Measurements from ENCODE around the gene PYGM. TPM values are rescaled to one million over a fixed set of nuclear protein-coding genes. Genes with fewer than 3 reads are reported as not detected.

PYGM gene
- total and polyA plus RNA-seq, 2 of the 13 experiments (the other 11 are each of a cell fraction or from before 2014, with no cell fraction given), result 0.11 to 0.12 TPM

- TF ChIP-seq, protein P1, sequence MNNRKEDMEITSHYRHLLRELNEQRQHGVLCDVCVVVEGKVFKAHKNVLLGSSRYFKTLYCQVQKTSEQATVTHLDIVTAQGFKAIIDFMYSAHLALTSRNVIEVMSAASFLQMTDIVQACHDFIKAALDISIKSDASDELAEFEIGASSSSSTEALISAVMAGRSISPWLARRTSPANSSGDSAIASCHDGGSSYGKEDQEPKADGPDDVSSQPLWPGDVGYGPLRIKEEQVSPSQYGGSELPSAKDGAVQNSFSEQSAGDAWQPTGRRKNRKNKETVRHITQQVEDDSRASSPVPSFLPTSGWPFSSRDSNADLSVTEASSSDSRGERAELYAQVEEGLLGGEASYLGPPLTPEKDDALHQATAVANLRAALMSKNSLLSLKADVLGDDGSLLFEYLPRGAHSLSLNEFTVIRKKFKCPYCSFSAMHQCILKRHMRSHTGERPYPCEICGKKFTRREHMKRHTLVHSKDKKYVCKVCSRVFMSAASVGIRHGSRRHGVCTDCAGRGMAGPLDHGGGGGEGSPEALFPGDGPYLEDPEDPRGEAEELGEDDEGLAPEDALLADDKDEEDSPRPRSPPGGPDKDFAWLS (CRISPR knock-in tag; IDR thresholded peaks at IDR 0.05; ENCODE audit: borderline replicate concordance), result no peak
- TF ChIP-seq ZNF292 (CRISPR knock-in tag; IDR thresholded peaks at IDR 0.05; ENCODE audit: borderline replicate concordance, low read depth), result no peak
- peak; percentile 92 for TF ChIP-seq SP2 (CRISPR knock-in tag; IDR thresholded peaks at IDR 0.05)
- no peak for TF ChIP-seq ZNF12 (CRISPR knock-in tag; IDR thresholded peaks at IDR 0.05)
- peak; percentile 63 for TF ChIP-seq THAP11 (CRISPR knock-in tag; IDR thresholded peaks at IDR 0.05)
- TF ChIP-seq ZBTB49 (CRISPR knock-in tag; IDR thresholded peaks at IDR 0.05; ENCODE audit: borderline replicate concordance), result no peak
- TF ChIP-seq NPAS2 (CRISPR knock-in tag; IDR thresholded peaks at IDR 0.05; ENCODE audit: borderline replicate concordance), result no peak
- TF ChIP-seq ZNF329 (CRISPR knock-in tag; IDR thresholded peaks at IDR 0.05; ENCODE audit: low read depth), result no peak
- no peak for TF ChIP-seq SOX6 (IDR thresholded peaks at IDR 0.05)
- TF ChIP-seq SOX6 (CRISPR knock-in tag; IDR thresholded peaks at IDR 0.05), result no peak
- no peak for TF ChIP-seq SYNCRIP (IDR thresholded peaks at IDR 0.05; ENCODE audit: insufficient read depth, low read depth, low read length)
- no peak for TF ChIP-seq NAIF1 (CRISPR knock-in tag; IDR thresholded peaks at IDR 0.05; ENCODE audit: borderline replicate concordance)
- no peak for TF ChIP-seq CENPX (CRISPR knock-in tag; IDR thresholded peaks at IDR 0.05)
- TF ChIP-seq ZNF362 (CRISPR knock-in tag; IDR thresholded peaks at IDR 0.05; ENCODE audit: borderline replicate concordance), result no peak
- TF ChIP-seq ATF1 (CRISPR knock-in tag; IDR thresholded peaks at IDR 0.05), result no peak
- no peak for TF ChIP-seq GMEB2 (CRISPR knock-in tag; IDR thresholded peaks at IDR 0.05; ENCODE audit: low read depth)
- TF ChIP-seq, protein P2, sequence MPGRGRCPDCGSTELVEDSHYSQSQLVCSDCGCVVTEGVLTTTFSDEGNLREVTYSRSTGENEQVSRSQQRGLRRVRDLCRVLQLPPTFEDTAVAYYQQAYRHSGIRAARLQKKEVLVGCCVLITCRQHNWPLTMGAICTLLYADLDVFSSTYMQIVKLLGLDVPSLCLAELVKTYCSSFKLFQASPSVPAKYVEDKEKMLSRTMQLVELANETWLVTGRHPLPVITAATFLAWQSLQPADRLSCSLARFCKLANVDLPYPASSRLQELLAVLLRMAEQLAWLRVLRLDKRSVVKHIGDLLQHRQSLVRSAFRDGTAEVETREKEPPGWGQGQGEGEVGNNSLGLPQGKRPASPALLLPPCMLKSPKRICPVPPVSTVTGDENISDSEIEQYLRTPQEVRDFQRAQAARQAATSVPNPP (CRISPR knock-in tag; IDR thresholded peaks at IDR 0.05), result no peak
- TF ChIP-seq ZNF513 (CRISPR knock-in tag; conservative IDR thresholded peaks at IDR 0.05), result no peak
- peak; percentile 60; the same call in 1 of the 2 replicates for TF ChIP-seq ZNF274 (CRISPR knock-in tag; IDR thresholded peaks at IDR 0.05)
- no peak for TF ChIP-seq ONECUT2 (CRISPR knock-in tag; IDR thresholded peaks at IDR 0.05)
These were observed 36.5 kb downstream of the PYGM start, which contains the start of gene NRXN2 (continued) for GRCh38 chr11:64723117-64723906.

Data from HepG2 (cell line).